CD4-positive, alpha-beta T cell (primary cell): ENCODE results near the gene ZSCAN31. TPM values are rescaled to one million over a fixed set of nuclear protein-coding genes. Genes with fewer than 3 reads are reported as not detected.

Experiments used
- ATAC-seq: fragments of 200-7000 bp; cut with Tn5 transposase; one replicate; pipeline ENCODE4 v1.10.0; 2022; ENCODE audit warnings: mild to moderate bottlenecking; ENCODE audit not compliant: poor library complexity
- CTCF ChIA-PET: fragments of 350-600 bp; sonication (Branson Sonifier 250); formaldehyde crosslinking; loops from one replicate; lab custom pipeline; 2021; ENCODE audit warnings: antibody characterized with exemption, inconsistent platforms; lab: Charles Lee
- POLR2A ChIA-PET: fragments of 350-600 bp; sonication (Branson Sonifier 250); formaldehyde crosslinking; loops from one replicate; lab custom pipeline; 2021; ENCODE audit warnings: antibody characterized with exemption, inconsistent platforms; lab: Charles Lee
- DNase-seq, 14 experiments: peaks; one replicate each; pipeline ENCODE4 v3.0.0-alpha.2; 2013 to 2020; ENCODE audit warnings: mixed read lengths in 2 of 14
- H3K27ac ChIP-seq, 2 donors: one replicate each; pipeline versions ENCODE4 v1.5.1 to v1.7.0; 2013; ENCODE audit warnings: low read length in 2 of 2, low read depth in 1 of 2, mild to moderate bottlenecking in 1 of 2
- H3K27me3 ChIP-seq, 2 experiments: 1 replicate in 1 of 2; 2 replicates in 1 of 2; pipeline versions ENCODE4 v1.6.1 to v1.7.0; 2013; ENCODE audit warnings: low read length in 2 of 2, control low read depth in 1 of 2, mild to moderate bottlenecking in 1 of 2, moderate library complexity in 1 of 2; ENCODE audit not compliant: insufficient read depth in 2 of 2, control insufficient read depth in 1 of 2
- H3K36me3 ChIP-seq: one replicate; pipeline ENCODE4 v1.6.1; 2013; ENCODE audit warnings: low read length, control low read depth; ENCODE audit not compliant: insufficient read depth
- H3K4me1 ChIP-seq: one replicate; pipeline ENCODE4 v1.6.1; 2013; ENCODE audit warnings: low read length, control low read depth; ENCODE audit not compliant: insufficient read depth
- H3K4me3 ChIP-seq: one replicate; pipeline ENCODE4 v1.5.1; 2013; ENCODE audit warnings: mild to moderate bottlenecking, low read length, moderate library complexity
- H3K9me3 ChIP-seq, 2 experiments: 1 replicate in 1 of 2; 2 replicates in 1 of 2; pipeline versions ENCODE4 v1.6.1 to v1.7.0; 2013; ENCODE audit warnings: low read length in 2 of 2, mild to moderate bottlenecking in 2 of 2, control low read depth in 1 of 2, moderate library complexity in 1 of 2; ENCODE audit not compliant: control insufficient read depth in 1 of 2, insufficient read depth in 1 of 2
- H3K27ac Mint-ChIP-seq: one replicate; pipeline ENCODE4 v1.8.0; 2020; ENCODE audit warnings: mixed read lengths
- H3K27me3 Mint-ChIP-seq: one replicate; pipeline ENCODE4 v1.8.0; 2021; ENCODE audit warnings: mixed read lengths
- H3K36me3 Mint-ChIP-seq: one replicate; pipeline ENCODE4 v1.8.0; 2021; ENCODE audit warnings: low read depth, mixed read lengths
- H3K4me1 Mint-ChIP-seq: one replicate; pipeline ENCODE4 v1.8.0; 2021; ENCODE audit warnings: low read depth, mixed read lengths
- H3K4me3 Mint-ChIP-seq: one replicate; pipeline ENCODE4 v1.8.0; 2020; ENCODE audit warnings: mild to moderate bottlenecking, mixed read lengths
- H3K9me3 Mint-ChIP-seq: one replicate; pipeline ENCODE4 v1.8.0; 2020; ENCODE audit warnings: mixed read lengths
- intact Hi-C, 2 experiments: fragments of 100-400 bp; cut with DNase I in 1 of 2; cut with micrococcal nuclease in 1 of 2; formaldehyde crosslinking; loops; one replicate each; pipeline versions ENCODE4 v1.15.1 to v1.9.0; 2023 to 2025; cut with DNase I, micrococcal nuclease
- total RNA-seq, 174 experiments: library from RNA in 2 of 174; stranded (reverse) in 2 of 174; gene quantifications; one replicate each; pipeline ENCODE4 v1.2.3 and lab custom pipeline; 2021 to 2026
- TF ChIP-seq, protein P1 (sequence below): fragments of 200-600 bp; IDR thresholded peaks from one replicate; pipeline ENCODE4 v1.8.0; 2022; ENCODE audit warnings: antibody characterized with exemption, mild to moderate bottlenecking

The ZSCAN31 gene
- total RNA-seq, 2 experiments from 2014 or later = 0.88 to 1.1 TPM

DNA sequence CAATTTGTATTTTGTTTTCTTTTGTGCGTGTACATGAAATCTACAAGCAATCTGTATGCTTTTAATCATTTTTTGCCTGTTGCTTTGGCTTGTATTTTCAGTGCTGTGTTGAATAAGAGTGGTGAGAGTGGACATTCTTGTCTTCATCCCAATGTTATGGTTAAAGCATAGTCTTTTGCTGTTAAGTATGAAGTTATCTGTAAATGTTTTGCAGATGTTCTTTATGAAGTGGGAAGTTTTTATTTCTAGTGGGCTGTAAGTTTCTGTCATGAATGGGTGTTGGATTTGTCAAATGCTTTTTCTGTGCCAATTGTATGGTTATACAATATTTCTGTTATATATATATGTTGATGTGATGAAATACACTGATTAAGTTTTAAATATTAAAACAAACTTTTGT is 38.0 kb upstream of the ZSCAN31 start:
- Mint-ChIP-seq H3K4me3 (no peak overlapping the region), H3K9me3 (peaks cover 4% of the 10 kb centered on the region), H3K27ac (no peak overlapping the region), H3K4me1 (no peaks in the 10 kb centered on the region), H3K27me3 (no peaks in the 10 kb centered on the region), H3K36me3 (peaks cover 16% of the 10 kb centered on the region)
- no peaks in the 10 kb centered on the region for H3K27me3 ChIP-seq
- TF ChIP-seq, protein P1, sequence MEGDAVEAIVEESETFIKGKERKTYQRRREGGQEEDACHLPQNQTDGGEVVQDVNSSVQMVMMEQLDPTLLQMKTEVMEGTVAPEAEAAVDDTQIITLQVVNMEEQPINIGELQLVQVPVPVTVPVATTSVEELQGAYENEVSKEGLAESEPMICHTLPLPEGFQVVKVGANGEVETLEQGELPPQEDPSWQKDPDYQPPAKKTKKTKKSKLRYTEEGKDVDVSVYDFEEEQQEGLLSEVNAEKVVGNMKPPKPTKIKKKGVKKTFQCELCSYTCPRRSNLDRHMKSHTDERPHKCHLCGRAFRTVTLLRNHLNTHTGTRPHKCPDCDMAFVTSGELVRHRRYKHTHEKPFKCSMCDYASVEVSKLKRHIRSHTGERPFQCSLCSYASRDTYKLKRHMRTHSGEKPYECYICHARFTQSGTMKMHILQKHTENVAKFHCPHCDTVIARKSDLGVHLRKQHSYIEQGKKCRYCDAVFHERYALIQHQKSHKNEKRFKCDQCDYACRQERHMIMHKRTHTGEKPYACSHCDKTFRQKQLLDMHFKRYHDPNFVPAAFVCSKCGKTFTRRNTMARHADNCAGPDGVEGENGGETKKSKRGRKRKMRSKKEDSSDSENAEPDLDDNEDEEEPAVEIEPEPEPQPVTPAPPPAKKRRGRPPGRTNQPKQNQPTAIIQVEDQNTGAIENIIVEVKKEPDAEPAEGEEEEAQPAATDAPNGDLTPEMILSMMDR = no peak
- intact Hi-C loops = no loop called here
- DNase-seq (no peak), ATAC-seq (no peak)
- no peaks in the 10 kb centered on the region for H3K4me1 ChIP-seq
- H3K9me3 ChIP-seq = no peaks in the 10 kb centered on the region
- CTCF ChIA-PET = no interaction called here
- H3K27ac ChIP-seq = no peak overlapping the region
- POLR2A ChIA-PET = no interaction called here
- no peaks in the 10 kb centered on the region for H3K36me3 ChIP-seq
- no peak overlapping the region for H3K4me3 ChIP-seq

DNA sequence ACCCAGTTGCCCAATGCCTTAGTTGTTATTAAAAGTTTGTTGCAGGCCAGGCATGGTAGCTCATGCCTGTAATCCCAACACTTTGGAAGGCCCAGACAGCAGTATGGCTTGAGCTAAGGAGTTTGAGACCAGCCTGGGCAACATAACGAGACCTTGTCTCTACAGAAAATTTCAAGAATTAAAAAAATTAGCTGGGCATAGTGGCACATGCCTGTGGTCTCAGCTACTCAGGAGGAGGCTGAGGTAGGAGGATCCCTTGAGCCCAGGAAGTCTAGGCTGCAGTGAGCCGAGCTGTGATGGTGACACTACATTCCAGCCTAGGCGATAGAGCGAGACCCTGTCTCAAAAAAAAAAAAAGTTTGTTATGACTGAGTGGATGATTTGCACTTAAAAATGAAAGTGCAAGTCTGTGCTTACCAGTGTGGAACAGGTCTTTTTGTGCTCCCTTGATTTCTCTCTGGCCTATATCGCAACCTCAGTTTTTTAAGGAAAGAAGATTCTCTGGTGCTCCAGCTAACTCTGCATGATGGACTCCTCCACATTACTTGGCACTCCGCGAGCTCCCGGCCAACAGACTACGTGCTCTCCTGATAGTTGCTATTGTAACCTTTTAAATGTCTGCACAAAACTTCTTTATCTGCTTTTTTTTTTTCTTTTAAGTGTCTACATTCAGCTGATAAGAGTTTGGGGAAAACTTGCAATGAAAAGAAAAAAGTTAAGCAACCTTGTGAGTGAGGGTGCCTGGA is 35.9 kb upstream of the ZSCAN31 start:
- CTCF ChIA-PET = interaction anchor here (1.9 kb wide), 1 partner anchor 16 kb away, joined by 6 read pairs; no protein-coding TSS in a partner anchor
- H3K27ac Mint-ChIP-seq = no peak overlapping the region
- H3K4me1 ChIP-seq = no peaks in the 10 kb centered on the region

DNA sequence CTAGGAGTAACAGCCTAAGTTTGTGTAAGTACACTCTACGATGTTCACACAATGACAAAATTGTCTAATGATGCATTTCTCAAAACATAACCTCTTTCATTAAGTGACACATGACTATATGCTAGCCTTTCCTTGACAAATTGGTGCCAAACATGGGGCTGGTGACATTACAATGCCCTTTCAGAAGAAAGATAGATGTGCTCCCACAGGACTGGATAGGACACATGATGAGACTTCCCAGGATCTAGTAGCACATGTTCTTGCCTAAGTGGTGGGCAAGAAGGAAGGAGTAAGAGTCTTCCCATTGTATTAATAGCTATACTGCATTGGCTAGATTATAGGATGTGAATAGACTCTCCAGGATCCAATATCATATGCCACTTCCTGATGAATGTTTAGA is 35.3 kb upstream of the ZSCAN31 start:
- ChIA-PET CTCF (interaction anchor here (1.9 kb wide), 1 partner anchor 15 kb away, joined by 6 read pairs; no protein-coding TSS in a partner anchor), POLR2A (no interaction called here)
- DNase-seq = no peak
- Histone ChIP-seq H3K9me3 (no peaks in the 10 kb centered on the region), H3K4me1 (no peaks in the 10 kb centered on the region), H3K27me3 (no peaks in the 10 kb centered on the region), H3K4me3 (no peak overlapping the region), H3K27ac (no peak overlapping the region), H3K36me3 (peaks cover 4% of the 10 kb centered on the region)
- Mint-ChIP-seq H3K36me3 (peaks cover 21% of the 10 kb centered on the region), H3K4me1 (no peaks in the 10 kb centered on the region), H3K27me3 (no peaks in the 10 kb centered on the region), H3K4me3 (no peak overlapping the region), H3K27ac (no peak overlapping the region), H3K9me3 (no peaks in the 10 kb centered on the region)
- TF ChIP-seq, protein P1 = no peak
- intact Hi-C loops = no loop called here
- no peak for ATAC-seq

More for the DNA sequence above, 35.9 kb upstream of the ZSCAN31 start:
- H3K27me3 ChIP-seq = no peaks in the 10 kb centered on the region
- DNase-seq = no peak
- Mint-ChIP-seq H3K4me3 (no peak overlapping the region), H3K4me1 (no peaks in the 10 kb centered on the region), H3K36me3 (peaks cover 17% of the 10 kb centered on the region), H3K27me3 (no peaks in the 10 kb centered on the region), H3K9me3 (no peaks in the 10 kb centered on the region)
- H3K27ac ChIP-seq = no peak overlapping the region
- intact Hi-C loops = no loop called here
- H3K9me3 ChIP-seq = no peaks in the 10 kb centered on the region
- ATAC-seq = no peak
- TF ChIP-seq, protein P1 = no peak
- no peak overlapping the region for H3K4me3 ChIP-seq
- no peaks in the 10 kb centered on the region for H3K36me3 ChIP-seq
- POLR2A ChIA-PET = no interaction called here
